AG10803 (cell line): ENCODE data around the gene STAC2.

ENCODE experiments used
- DNase-seq: peaks from one replicate; pipeline ENCODE4 v3.0.0; 2010; ENCODE audit warnings: low read depth
- H3K4me3 ChIP-seq: 2 replicates; pipeline ENCODE4 v1.5.1; 2011; ENCODE audit warnings: mild to moderate bottlenecking, low read length, control low read depth
- TF ChIP-seq, protein P1 (sequence below): conservative IDR thresholded peaks from 2 replicates; pipeline ENCODE4 v1.5.1; 2011; ENCODE audit warnings: mild to moderate bottlenecking, low read length, control low read depth, inconsistent platforms

Gene STAC2

DNA sequence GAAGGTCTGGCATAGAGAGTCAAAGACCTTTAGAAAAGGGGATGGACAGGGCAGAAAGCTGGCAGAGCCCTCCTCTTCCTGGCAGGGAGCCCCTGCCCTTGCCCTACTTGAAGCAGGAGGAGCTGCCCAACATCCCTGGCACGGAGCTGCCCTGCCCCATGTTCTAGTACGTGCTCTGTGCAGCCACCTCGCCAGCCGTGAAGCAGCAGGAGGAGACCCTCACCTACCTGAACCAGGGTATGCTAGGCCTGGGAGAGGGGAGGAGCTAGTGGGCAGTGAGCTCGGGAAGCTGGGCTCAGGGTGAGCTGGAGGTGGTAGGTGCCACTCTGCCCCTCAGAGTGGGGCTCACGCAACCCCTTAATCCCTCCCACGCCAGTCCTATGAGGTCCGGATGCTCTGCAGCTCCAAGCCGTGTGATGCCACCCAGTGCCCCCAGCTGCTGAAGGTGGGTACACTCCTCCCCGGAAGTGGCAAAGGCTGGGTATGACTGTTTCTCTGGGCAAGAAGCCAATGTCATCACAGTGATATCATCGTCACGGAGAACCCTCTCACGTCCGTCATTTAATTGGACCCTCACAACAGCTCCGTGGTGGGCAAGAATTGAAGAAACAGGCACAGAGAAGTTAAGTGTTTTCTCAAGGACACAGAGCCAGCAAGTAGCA is 12.7 kb upstream of the STAC2 start:
- no peak overlapping the region for H3K4me3 ChIP-seq
- peak; percentile 31 for DNase-seq
- TF ChIP-seq, protein P1, sequence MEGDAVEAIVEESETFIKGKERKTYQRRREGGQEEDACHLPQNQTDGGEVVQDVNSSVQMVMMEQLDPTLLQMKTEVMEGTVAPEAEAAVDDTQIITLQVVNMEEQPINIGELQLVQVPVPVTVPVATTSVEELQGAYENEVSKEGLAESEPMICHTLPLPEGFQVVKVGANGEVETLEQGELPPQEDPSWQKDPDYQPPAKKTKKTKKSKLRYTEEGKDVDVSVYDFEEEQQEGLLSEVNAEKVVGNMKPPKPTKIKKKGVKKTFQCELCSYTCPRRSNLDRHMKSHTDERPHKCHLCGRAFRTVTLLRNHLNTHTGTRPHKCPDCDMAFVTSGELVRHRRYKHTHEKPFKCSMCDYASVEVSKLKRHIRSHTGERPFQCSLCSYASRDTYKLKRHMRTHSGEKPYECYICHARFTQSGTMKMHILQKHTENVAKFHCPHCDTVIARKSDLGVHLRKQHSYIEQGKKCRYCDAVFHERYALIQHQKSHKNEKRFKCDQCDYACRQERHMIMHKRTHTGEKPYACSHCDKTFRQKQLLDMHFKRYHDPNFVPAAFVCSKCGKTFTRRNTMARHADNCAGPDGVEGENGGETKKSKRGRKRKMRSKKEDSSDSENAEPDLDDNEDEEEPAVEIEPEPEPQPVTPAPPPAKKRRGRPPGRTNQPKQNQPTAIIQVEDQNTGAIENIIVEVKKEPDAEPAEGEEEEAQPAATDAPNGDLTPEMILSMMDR = no peak

DNA sequence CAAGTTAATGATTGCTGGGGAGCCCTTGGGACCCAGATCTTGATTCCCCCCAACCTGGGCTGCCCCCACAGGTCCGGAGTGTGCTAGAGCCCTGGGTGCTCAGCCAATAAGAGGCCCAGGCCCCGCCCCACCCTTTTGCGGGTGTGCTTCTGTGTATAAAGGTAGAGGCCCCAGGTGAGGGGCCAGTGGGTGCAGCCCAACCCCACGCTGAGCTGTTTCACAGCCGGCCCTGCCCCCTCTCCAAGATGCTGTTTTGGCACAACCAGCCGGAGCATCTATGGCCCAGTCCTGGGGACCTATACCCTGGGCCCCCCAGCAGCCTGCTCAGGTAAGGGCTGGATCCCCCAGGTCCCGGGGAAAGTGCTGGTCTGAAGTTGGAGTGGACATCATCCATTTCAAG is 11.8 kb upstream of the STAC2 start:
- no peak overlapping the region for H3K4me3 ChIP-seq
- no peak for DNase-seq
- TF ChIP-seq, protein P1 = no peak

DNA sequence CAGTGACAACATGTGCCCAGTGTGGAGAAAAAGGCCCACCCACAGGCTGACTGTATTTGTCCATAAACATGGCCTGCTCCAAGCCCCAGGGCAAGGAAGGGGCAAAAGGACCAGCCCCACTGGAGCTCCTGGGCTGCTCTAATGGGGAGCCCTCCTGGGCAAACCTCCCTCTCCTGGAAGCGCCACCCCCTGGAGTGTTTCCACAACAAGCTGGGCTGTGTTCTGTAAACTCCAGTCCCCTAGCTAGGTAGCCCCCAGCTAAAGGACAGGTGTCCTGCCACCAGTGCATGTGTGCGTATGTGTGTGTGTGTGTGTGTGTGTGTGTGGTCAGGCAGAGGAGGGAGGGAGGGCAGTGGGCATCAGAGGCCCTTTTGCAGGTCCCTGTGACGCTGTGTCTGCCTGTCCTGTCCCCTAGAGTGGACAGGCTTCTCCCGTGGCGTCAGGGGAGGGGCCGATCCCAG is 11.3 kb upstream of the STAC2 start:
- no peak overlapping the region for H3K4me3 ChIP-seq
- TF ChIP-seq, protein P1 = no peak
- DNase-seq = no peak

DNA sequence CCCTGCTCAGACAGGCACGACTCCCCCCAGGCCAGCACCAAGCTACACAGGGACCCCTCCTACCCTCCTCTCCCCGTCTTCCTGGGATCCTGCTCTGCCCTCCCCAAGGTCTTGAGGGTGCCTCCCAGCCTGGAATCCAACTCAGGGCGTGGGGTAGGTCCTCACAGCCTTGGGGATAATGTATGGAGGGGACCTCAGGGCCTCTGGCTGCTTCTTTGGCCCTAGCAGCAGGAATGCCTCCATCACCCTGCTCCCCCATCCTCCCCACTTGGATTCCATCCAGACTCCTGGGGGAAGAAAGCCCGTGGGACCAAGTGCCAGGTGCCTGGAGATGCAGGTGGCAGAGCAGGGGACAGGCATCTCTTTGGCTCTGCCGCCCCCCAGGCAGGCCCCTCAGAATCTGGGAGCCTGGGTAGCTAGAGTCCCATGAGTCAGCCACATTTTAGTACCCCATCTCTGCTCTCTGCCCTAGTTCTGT is 10.7 kb upstream of the STAC2 start:
- H3K4me3 ChIP-seq = no peak overlapping the region
- no peak for DNase-seq
- TF ChIP-seq, protein P1 = no peak

DNA sequence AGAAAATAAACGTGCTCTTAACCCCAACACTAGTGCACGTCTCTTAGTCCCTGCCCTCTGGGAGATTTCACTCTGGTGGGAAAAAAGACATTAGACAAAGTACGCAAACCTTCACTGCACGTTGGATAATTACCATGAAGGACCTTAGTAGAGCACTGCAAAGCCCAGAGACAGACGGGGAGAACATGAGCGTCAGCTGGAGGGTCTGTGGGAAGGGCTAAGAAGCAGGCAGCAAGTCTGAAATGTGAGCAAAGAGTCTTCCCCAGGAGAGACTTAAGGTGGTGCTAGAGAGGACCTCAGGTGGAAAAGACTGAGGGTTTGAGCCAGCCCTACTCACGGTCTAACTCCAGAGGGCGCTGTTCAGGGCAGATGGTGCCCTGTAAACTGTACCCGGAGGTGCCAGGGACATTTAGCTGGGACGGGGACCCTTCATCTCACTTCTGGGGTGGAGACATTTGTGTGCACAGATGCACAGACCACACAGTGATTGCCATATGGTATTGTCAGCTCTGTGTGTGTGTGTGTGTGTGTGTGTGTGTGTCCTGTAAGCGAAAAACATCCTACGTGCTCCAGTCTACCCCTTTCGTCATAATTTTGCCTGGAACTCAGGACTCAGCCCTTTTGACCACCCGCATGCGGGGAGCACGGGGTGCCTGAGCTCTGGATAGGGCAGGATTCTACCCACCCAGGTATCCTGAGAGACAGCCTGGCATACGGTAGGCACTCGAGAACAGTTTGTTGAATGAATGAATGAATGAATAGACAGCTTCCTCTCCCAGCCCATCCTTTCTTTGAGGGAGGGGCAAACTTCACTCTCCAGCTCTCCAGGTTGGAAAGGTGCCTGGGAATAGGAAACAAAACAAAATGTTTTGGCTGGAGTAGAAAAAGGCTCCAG is 10.1 kb upstream of the STAC2 start:
- TF ChIP-seq, protein P1 = peak; percentile 61
- H3K4me3 ChIP-seq = no peak overlapping the region
- peak; percentile 45 for DNase-seq

DNA sequence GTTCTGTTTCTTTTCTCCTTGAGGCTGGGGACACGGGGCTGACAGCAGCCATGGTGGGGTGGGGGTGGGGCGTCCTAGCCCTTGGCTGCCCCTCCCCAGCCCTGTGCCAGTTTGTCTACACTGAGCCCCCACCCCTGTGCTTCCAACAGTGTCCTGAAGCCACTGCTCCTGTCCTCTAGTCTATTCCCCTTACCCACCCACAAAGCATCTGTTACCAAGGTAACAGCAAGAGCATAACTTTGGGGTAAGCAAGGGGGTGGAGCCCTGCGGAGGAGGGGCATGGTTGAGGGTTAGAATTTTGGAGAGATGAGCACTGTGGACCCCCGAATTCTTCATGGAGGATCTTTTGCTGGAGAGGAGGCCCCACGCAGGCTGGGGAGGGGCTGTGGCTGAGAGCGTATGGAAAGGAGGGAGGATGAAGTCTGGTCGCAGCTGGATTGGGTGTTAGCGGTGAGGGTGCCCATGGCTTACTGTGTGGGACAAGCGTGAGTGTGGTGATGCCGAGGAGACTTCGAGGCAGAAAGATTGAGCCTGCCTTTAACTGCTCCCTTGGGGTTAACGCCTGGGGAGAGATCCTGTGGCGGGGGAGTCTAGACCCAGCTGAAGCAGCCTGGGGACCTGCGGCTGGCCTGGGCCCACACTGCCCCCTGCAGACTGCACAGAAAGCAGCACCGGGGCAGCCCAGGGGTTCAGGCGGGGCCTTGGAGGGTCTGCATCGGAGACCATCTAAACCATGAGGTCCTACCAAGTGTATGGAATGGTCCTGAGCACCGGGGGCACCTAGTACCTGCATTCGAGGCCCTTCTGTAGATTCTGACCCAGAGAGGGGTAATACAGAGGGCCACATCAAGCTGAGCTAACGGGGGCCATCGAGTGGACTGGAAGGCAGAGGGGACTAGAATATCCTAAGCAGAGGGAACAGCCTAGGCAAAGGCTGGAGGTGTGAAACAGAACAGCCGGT is 6.1 kb upstream of the STAC2 start:
- peak overlapping the region; percentile 1; the same call in 1 of the 2 replicates for H3K4me3 ChIP-seq
- peak; percentile 48 for DNase-seq
- TF ChIP-seq, protein P1 = peak; percentile 68
